Colonic mucosa (tissue), 4 donors: Measurements from ENCODE around the gene TAP2. TPM values are rescaled to one million over a fixed set of nuclear protein-coding genes. Genes with fewer than 3 reads are reported as not detected.
A peak's percentile ranks its signal among the peaks of the same experiment; 100 is the strongest.

Experiments
- DNase-seq: peaks from one replicate; pipeline ENCODE4 v3.0.0-alpha.2; 2020
- H3K27ac ChIP-seq: fragments of 200-600 bp; one replicate; pipeline ENCODE4 v1.8.0; 2021
- H3K27me3 ChIP-seq: fragments of 200-600 bp; one replicate; pipeline ENCODE4 v1.8.0; 2021
- H3K36me3 ChIP-seq: fragments of 200-600 bp; one replicate; pipeline ENCODE4 v1.8.0; 2021
- H3K4me1 ChIP-seq: fragments of 200-600 bp; one replicate; pipeline ENCODE4 v1.8.0; 2021; ENCODE audit warnings: mild to moderate bottlenecking
- H3K4me3 ChIP-seq: fragments of 200-600 bp; one replicate; pipeline ENCODE4 v1.8.0; 2021
- H3K9ac ChIP-seq, 2 donors: one replicate each; pipeline ENCODE4 v1.7.0; 2013; ENCODE audit warnings: control low read depth in 2 of 2, low read depth in 2 of 2, low read length in 2 of 2
- H3K9me3 ChIP-seq: fragments of 200-600 bp; one replicate; pipeline ENCODE4 v1.8.0; 2021
- CTCF ChIP-seq: fragments of 200-600 bp; IDR thresholded peaks from one replicate; pipeline ENCODE4 v1.8.0; 2022; ENCODE audit warnings: antibody characterized with exemption, mild to moderate bottlenecking
- intact Hi-C: fragments of 100-400 bp; cut with DNase I; formaldehyde crosslinking; loops from one replicate; pipeline ENCODE4 v1.14.1; 2022
- total RNA-seq, 2 donors: library from RNA; stranded (reverse); fragmentation: NEBNext Ultra II Directional in 1 of 2; extraction: Animal tissue kit (Norgen Biotek cat#: 25700) in 1 of 2; gene quantifications; one replicate each; pipeline ENCODE4 v1.2.1, GENCODE V29; 2021
- donor health status: healthy.
- donor health status: DM: no; HTN: no; CAD: no.
- donor health status: DM: no; HTN: no; CAD: no.

Gene TAP2
- total RNA-seq, 2 donors from 2014 or later, result 45.2 to 95.1 TPM

GRCh38 chr6:32858194-32858593 lies 19.7 kb upstream of the TAP2 start:
- no peaks in the 10 kb centered on the region for H3K4me1 ChIP-seq
- intact Hi-C loops, result no loop called here
- DNase-seq, result no peak
- H3K9ac ChIP-seq, result no peak overlapping the region
- H3K36me3 ChIP-seq, result peaks cover 6% of the 10 kb centered on the region
- H3K27me3 ChIP-seq, result no peaks in the 10 kb centered on the region
- no peak overlapping the region for H3K27ac ChIP-seq
- no peak overlapping the region for H3K4me3 ChIP-seq
- no peaks in the 10 kb centered on the region for H3K9me3 ChIP-seq
- TF ChIP-seq CTCF, result no peak

GRCh38 chr6:32857156-32857891 lies 18.8 kb upstream of the TAP2 start:
- Histone ChIP-seq H3K4me3 (no peak overlapping the region), H3K27ac (no peak overlapping the region), H3K9me3 (no peaks in the 10 kb centered on the region), H3K4me1 (no peaks in the 10 kb centered on the region), H3K9ac (no peak overlapping the region), H3K36me3 (peaks cover 6% of the 10 kb centered on the region), H3K27me3 (no peaks in the 10 kb centered on the region)
- intact Hi-C loops, result no loop called here
- TF ChIP-seq CTCF, result no peak
- DNase-seq, result no peak

- Histone ChIP-seq H3K9me3 (no peaks in the 10 kb centered on the region), H3K9ac (no peak overlapping the region), H3K4me3 (peak overlapping the region; percentile 97), H3K36me3 (peaks cover 16% of the 10 kb centered on the region), H3K4me1 (peaks cover 10% of the 10 kb centered on the region), H3K27ac (no peak overlapping the region), H3K27me3 (no peaks in the 10 kb centered on the region)
- intact Hi-C loops, result loop anchor here (2.0 kb wide), 1 partner anchor 17 kb away; the partner anchor contains the start of gene TAP2
- no peak for TF ChIP-seq CTCF
- no peak for DNase-seq
These were observed 17.1 kb upstream of the TAP2 start for GRCh38 chr6:32855467-32856174.

GRCh38 chr6:32854376-32855178 lies 16.0 kb upstream of the TAP2 start:
- Histone ChIP-seq H3K27me3 (no peaks in the 10 kb centered on the region), H3K36me3 (peaks cover 23% of the 10 kb centered on the region), H3K4me3 (peak overlapping the region; percentile 97), H3K4me1 (peaks cover 10% of the 10 kb centered on the region), H3K27ac (peak overlapping the region; percentile 100), H3K9ac (peak overlapping the region; percentile 99 to 100), H3K9me3 (no peaks in the 10 kb centered on the region)
- DNase-seq, result peak; percentile 71
- intact Hi-C loops, result loop anchor here (2.0 kb wide), 1 partner anchor 16 kb away; the partner anchor contains the start of gene TAP2
- no peak for TF ChIP-seq CTCF
